ENCODE results near the gene ZNF331.
"Not testable (repeated sequence)": the region's sequence is repeated elsewhere in the genome, so short reads cannot be mapped to it uniquely, and the experiment has no call there.

The ZNF331 gene

GRCh38 chr19:53507523-53508442 lies 30.2 kb upstream of the ZNF331 start:
- H3K4me3 ChIP-seq (ENCODE audit: insufficient read depth, low read depth, low read length, poor library complexity, severe bottlenecking): no peak overlapping the region
- H3K27me3 ChIP-seq (replicated peaks; ENCODE audit: control insufficient read depth, insufficient read depth, low read length, poor library complexity, severe bottlenecking): no peaks in the 10 kb centered on the region
- no peak overlapping the region for H3K27ac ChIP-seq (ENCODE audit: insufficient read depth, low read length, poor library complexity, severe bottlenecking)
- H3K9me3 ChIP-seq (ENCODE audit: control insufficient read depth, low read length): no peaks in the 10 kb centered on the region
- DNase-seq: no peak
- H3K4me1 ChIP-seq (ENCODE audit: control insufficient read depth, insufficient read depth, low read length, poor library complexity, severe bottlenecking): no peaks in the 10 kb centered on the region
- H3K36me3 ChIP-seq (ENCODE audit: control insufficient read depth, insufficient read depth, low read length): no peaks in the 10 kb centered on the region

DNA sequence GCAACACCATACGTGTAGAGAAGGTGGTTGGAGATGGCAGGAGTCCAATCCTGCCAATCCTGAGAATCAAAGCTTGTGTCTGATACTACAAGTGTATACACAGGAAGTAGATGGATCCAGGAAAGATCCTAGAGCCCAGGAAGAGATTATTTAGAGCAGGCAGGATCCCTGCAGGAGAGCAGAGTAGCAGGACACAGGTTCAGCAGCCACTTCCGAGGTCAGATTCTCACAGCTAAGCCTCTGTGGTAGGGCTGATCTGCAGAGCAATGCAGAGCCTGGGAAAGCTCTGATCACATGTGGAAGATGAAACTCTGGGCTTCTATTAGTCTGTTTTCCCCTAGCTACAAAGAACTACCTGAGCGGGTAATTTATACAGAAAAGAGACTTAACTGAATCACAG lies 28.5 kb upstream of the ZNF331 start:
- H3K27me3 ChIP-seq (replicated peaks; ENCODE audit: control insufficient read depth, insufficient read depth, low read length, poor library complexity, severe bottlenecking): no peaks in the 10 kb centered on the region
- no peaks in the 10 kb centered on the region for H3K4me1 ChIP-seq (ENCODE audit: control insufficient read depth, insufficient read depth, low read length, poor library complexity, severe bottlenecking)
- no peak overlapping the region for H3K27ac ChIP-seq (ENCODE audit: insufficient read depth, low read length, poor library complexity, severe bottlenecking)
- DNase-seq: no peak
- H3K36me3 ChIP-seq (ENCODE audit: control insufficient read depth, insufficient read depth, low read length): no peaks in the 10 kb centered on the region
- no peak overlapping the region for H3K4me3 ChIP-seq (ENCODE audit: insufficient read depth, low read depth, low read length, poor library complexity, severe bottlenecking)
- H3K9me3 ChIP-seq (ENCODE audit: control insufficient read depth, low read length): no peaks in the 10 kb centered on the region

GRCh38 chr19:53509845-53510244 lies 28.1 kb upstream of the ZNF331 start:
- no peaks in the 10 kb centered on the region for H3K4me1 ChIP-seq (ENCODE audit: control insufficient read depth, insufficient read depth, low read length, poor library complexity, severe bottlenecking)
- no peaks in the 10 kb centered on the region for H3K36me3 ChIP-seq (ENCODE audit: control insufficient read depth, insufficient read depth, low read length)
- H3K4me3 ChIP-seq (ENCODE audit: insufficient read depth, low read depth, low read length, poor library complexity, severe bottlenecking): no peak overlapping the region
- H3K27ac ChIP-seq (ENCODE audit: insufficient read depth, low read length, poor library complexity, severe bottlenecking): no peak overlapping the region
- no peak for DNase-seq
- H3K9me3 ChIP-seq (ENCODE audit: control insufficient read depth, low read length): no peaks in the 10 kb centered on the region
- H3K27me3 ChIP-seq (replicated peaks; ENCODE audit: control insufficient read depth, insufficient read depth, low read length, poor library complexity, severe bottlenecking): no peaks in the 10 kb centered on the region

GRCh38 chr19:53511357-53511756 lies 26.6 kb upstream of the ZNF331 start:
- Histone ChIP-seq H3K27me3 (replicated peaks; ENCODE audit: control insufficient read depth, insufficient read depth, low read length, poor library complexity, severe bottlenecking) (no peaks in the 10 kb centered on the region), H3K4me1 (ENCODE audit: control insufficient read depth, insufficient read depth, low read length, poor library complexity, severe bottlenecking) (no peaks in the 10 kb centered on the region), H3K4me3 (ENCODE audit: insufficient read depth, low read depth, low read length, poor library complexity, severe bottlenecking) (no peak overlapping the region), H3K9me3 (ENCODE audit: control insufficient read depth, low read length) (no peaks in the 10 kb centered on the region), H3K27ac (ENCODE audit: insufficient read depth, low read length, poor library complexity, severe bottlenecking) (no peak overlapping the region), H3K36me3 (ENCODE audit: control insufficient read depth, insufficient read depth, low read length) (no peaks in the 10 kb centered on the region)
- DNase-seq: no peak

DNA sequence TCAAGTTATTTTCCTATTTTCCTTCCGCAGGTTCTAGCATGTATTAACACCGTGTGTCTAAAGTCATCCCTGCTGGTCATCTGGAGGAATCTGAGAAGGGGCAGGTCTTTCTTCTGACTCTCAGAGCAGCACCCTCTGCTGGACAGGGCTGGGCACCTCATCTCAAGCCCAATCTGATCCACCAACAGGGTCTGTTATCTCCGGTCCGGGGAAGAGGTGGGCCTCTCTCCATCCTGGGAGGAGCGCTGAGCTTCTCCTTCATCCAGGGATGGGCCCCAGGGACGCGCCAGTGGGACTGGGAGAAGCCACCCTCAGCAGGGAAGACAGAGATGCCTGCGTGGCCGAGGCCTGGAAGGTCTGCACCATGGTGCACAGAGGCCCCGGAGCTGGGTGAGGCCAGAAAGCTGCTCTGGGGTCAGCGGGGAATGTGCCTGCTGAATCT lies 26.0 kb upstream of the ZNF331 start:
- Histone ChIP-seq H3K4me3 (ENCODE audit: insufficient read depth, low read depth, low read length, poor library complexity, severe bottlenecking) (no peak overlapping the region), H3K36me3 (ENCODE audit: control insufficient read depth, insufficient read depth, low read length) (no peaks in the 10 kb centered on the region), H3K4me1 (ENCODE audit: control insufficient read depth, insufficient read depth, low read length, poor library complexity, severe bottlenecking) (no peaks in the 10 kb centered on the region), H3K9me3 (ENCODE audit: control insufficient read depth, low read length) (no peaks in the 10 kb centered on the region), H3K27ac (ENCODE audit: insufficient read depth, low read length, poor library complexity, severe bottlenecking) (no peak overlapping the region), H3K27me3 (replicated peaks; ENCODE audit: control insufficient read depth, insufficient read depth, low read length, poor library complexity, severe bottlenecking) (no peaks in the 10 kb centered on the region)
- peak in 2 of 3 donors; percentile 6 to 38 for DNase-seq

DNA sequence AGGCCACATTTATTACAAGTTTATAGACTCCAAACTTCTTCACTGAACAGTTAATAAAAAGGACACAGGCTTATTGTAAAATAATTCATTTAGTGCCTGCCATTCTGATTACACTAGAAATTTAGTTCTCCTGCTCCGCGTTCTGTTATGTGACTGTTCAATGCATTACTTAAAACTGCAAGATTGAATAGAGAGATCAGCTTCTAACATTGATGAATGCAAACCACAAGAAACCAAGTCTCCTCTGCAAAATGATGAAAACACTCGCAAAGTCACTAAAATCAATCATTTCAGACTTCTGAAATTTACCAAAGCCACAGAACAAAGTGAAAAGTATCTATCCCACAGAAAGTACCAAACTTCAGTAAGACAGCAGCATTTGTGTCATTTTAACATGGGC lies 22.9 kb upstream of the ZNF331 start:
- not testable (repeated sequence) for H3K4me3 ChIP-seq (ENCODE audit: insufficient read depth, low read depth, low read length, poor library complexity, severe bottlenecking); H3K4me1 ChIP-seq (ENCODE audit: control insufficient read depth, insufficient read depth, low read length, poor library complexity, severe bottlenecking); H3K27me3 ChIP-seq (replicated peaks; ENCODE audit: control insufficient read depth, insufficient read depth, low read length, poor library complexity, severe bottlenecking); H3K27ac ChIP-seq (ENCODE audit: insufficient read depth, low read length, poor library complexity, severe bottlenecking); H3K9me3 ChIP-seq (ENCODE audit: control insufficient read depth, low read length); H3K36me3 ChIP-seq (ENCODE audit: control insufficient read depth, insufficient read depth, low read length); DNase-seq

DNA sequence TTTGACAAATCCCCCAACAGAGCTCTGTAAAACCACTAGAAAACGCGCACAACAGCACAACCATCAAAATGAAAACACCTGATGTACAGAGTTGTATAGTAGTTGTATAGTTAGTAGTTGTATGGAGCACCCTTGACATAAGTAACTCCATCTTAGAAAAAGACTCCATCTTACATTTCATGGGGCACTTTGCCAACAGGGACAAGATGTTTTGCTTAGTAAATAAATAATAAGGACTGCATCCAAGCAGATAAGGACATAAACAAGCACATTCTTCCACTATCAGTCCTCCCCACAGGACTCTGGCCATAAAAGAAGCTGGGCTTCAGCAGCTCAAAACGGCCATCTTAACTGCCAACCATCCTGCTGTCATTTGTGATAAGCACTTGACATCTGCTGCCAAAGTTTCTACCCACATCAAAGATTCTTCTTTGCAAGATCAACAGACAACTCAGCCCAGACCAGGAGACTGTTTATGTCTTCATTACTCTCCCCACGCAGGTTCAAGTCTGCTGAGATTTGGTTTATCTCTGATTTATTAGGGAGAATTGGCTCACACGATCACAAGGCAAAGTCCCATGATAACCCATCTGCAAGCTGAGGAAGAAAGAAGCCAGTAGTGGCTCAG lies 20.7 kb upstream of the ZNF331 start:
- DNase-seq: no peak
- no peaks in the 10 kb centered on the region for H3K9me3 ChIP-seq (ENCODE audit: control insufficient read depth, low read length)
- H3K36me3 ChIP-seq (ENCODE audit: control insufficient read depth, insufficient read depth, low read length): no peaks in the 10 kb centered on the region

GRCh38 chr19:53518121-53518520 lies 19.8 kb upstream of the ZNF331 start:
- no peaks in the 10 kb centered on the region for H3K27me3 ChIP-seq (replicated peaks; ENCODE audit: control insufficient read depth, insufficient read depth, low read length, poor library complexity, severe bottlenecking)
- H3K9me3 ChIP-seq (ENCODE audit: control insufficient read depth, low read length): no peaks in the 10 kb centered on the region
- H3K4me1 ChIP-seq (ENCODE audit: control insufficient read depth, insufficient read depth, low read length, poor library complexity, severe bottlenecking): peaks cover 7% of the 10 kb centered on the region
- no peak for DNase-seq
- H3K4me3 ChIP-seq (ENCODE audit: insufficient read depth, low read depth, low read length, poor library complexity, severe bottlenecking): no peak overlapping the region
- no peak overlapping the region for H3K27ac ChIP-seq (ENCODE audit: insufficient read depth, low read length, poor library complexity, severe bottlenecking)
- no peaks in the 10 kb centered on the region for H3K36me3 ChIP-seq (ENCODE audit: control insufficient read depth, insufficient read depth, low read length)

More for the DNA sequence above, 20.7 kb upstream of the ZNF331 start:
- H3K4me3 ChIP-seq (ENCODE audit: insufficient read depth, low read depth, low read length, poor library complexity, severe bottlenecking): no peak overlapping the region
- no peak overlapping the region for H3K27ac ChIP-seq (ENCODE audit: insufficient read depth, low read length, poor library complexity, severe bottlenecking)
- H3K27me3 ChIP-seq (replicated peaks; ENCODE audit: control insufficient read depth, insufficient read depth, low read length, poor library complexity, severe bottlenecking): no peaks in the 10 kb centered on the region
- H3K4me1 ChIP-seq (ENCODE audit: control insufficient read depth, insufficient read depth, low read length, poor library complexity, severe bottlenecking): peaks cover 7% of the 10 kb centered on the region

DNA sequence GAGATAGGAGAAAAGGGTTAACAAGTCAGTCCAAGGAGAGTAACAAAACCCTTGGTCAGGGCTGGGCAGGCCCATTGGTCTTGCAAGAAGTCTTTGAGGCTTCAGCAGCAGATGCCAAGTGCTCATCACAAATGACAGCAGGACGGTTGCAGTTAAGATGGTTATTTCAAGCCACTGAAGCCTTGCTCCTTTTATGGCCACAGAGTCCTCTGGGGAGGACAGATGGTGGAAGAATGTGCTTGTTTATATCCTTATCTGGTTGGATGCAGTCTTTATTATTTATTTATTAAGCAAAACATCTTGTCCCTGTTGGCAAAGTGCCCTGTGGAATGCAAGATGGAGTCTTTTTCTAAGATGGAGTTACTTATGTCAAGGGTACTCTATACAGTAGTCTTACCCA lies 19.2 kb upstream of the ZNF331 start:
- Histone ChIP-seq H3K4me3 (ENCODE audit: insufficient read depth, low read depth, low read length, poor library complexity, severe bottlenecking) (no peak overlapping the region), H3K27ac (ENCODE audit: insufficient read depth, low read length, poor library complexity, severe bottlenecking) (no peak overlapping the region), H3K27me3 (replicated peaks; ENCODE audit: control insufficient read depth, insufficient read depth, low read length, poor library complexity, severe bottlenecking) (no peaks in the 10 kb centered on the region), H3K36me3 (ENCODE audit: control insufficient read depth, insufficient read depth, low read length) (no peaks in the 10 kb centered on the region), H3K4me1 (ENCODE audit: control insufficient read depth, insufficient read depth, low read length, poor library complexity, severe bottlenecking) (peaks cover 7% of the 10 kb centered on the region), H3K9me3 (ENCODE audit: control insufficient read depth, low read length) (no peaks in the 10 kb centered on the region)
- no peak for DNase-seq

- DNase-seq: no peak
- H3K27ac ChIP-seq (ENCODE audit: insufficient read depth, low read length, poor library complexity, severe bottlenecking): no peak overlapping the region
- no peak overlapping the region for H3K4me3 ChIP-seq (ENCODE audit: insufficient read depth, low read depth, low read length, poor library complexity, severe bottlenecking)
- H3K36me3 ChIP-seq (ENCODE audit: control insufficient read depth, insufficient read depth, low read length): no peaks in the 10 kb centered on the region
- no peaks in the 10 kb centered on the region for H3K27me3 ChIP-seq (replicated peaks; ENCODE audit: control insufficient read depth, insufficient read depth, low read length, poor library complexity, severe bottlenecking)
- no peaks in the 10 kb centered on the region for H3K9me3 ChIP-seq (ENCODE audit: control insufficient read depth, low read length)
- peaks cover 7% of the 10 kb centered on the region for H3K4me1 ChIP-seq (ENCODE audit: control insufficient read depth, insufficient read depth, low read length, poor library complexity, severe bottlenecking)
These were observed 18.5 kb upstream of the ZNF331 start for GRCh38 chr19:53519446-53519845.
